ENCODE measurements around the gene TRAP1.

TRAP1 gene

GRCh38 chr16:3713587-3714242 is 3.6 kb downstream of the TRAP1 start:
- no peaks in the 10 kb centered on the region for H3K9me3 Mint-ChIP-seq
- intact Hi-C loops (cut with micrococcal nuclease) = no loop called here
- H3K36me3 Mint-ChIP-seq (ENCODE audit: low read depth) = peaks cover 50% of the 10 kb centered on the region
- H3K27ac Mint-ChIP-seq = peak overlapping the region; percentile 1
- no peaks in the 10 kb centered on the region for H3K27me3 Mint-ChIP-seq
- peaks cover 56% of the 10 kb centered on the region for H3K4me1 Mint-ChIP-seq (ENCODE audit: low read depth)
- no peak overlapping the region for H3K4me3 Mint-ChIP-seq

GRCh38 chr16:3712861-3713372 is 4.4 kb downstream of the TRAP1 start:
- Mint-ChIP-seq H3K27ac (peak overlapping the region; percentile 23), H3K36me3 (ENCODE audit: low read depth) (peaks cover 52% of the 10 kb centered on the region), H3K4me1 (ENCODE audit: low read depth) (peaks cover 48% of the 10 kb centered on the region), H3K9me3 (no peaks in the 10 kb centered on the region), H3K4me3 (no peak overlapping the region), H3K27me3 (no peaks in the 10 kb centered on the region)
- intact Hi-C loops (cut with micrococcal nuclease) = no loop called here

GRCh38 chr16:3706253-3707012 is 10.9 kb downstream of the TRAP1 start:
- peak overlapping the region; percentile 58 for H3K27ac Mint-ChIP-seq
- H3K27me3 Mint-ChIP-seq = no peaks in the 10 kb centered on the region
- H3K4me3 Mint-ChIP-seq = no peak overlapping the region
- intact Hi-C loops (cut with micrococcal nuclease) = no loop called here
- H3K4me1 Mint-ChIP-seq (ENCODE audit: low read depth) = no peaks in the 10 kb centered on the region
- no peaks in the 10 kb centered on the region for H3K9me3 Mint-ChIP-seq
- H3K36me3 Mint-ChIP-seq (ENCODE audit: low read depth) = peaks cover 48% of the 10 kb centered on the region

GRCh38 chr16:3702082-3702481 is 15.2 kb downstream of the TRAP1 start:
- intact Hi-C loops (cut with micrococcal nuclease) = no loop called here
- H3K9me3 Mint-ChIP-seq = no peaks in the 10 kb centered on the region
- peaks cover 40% of the 10 kb centered on the region for H3K36me3 Mint-ChIP-seq (ENCODE audit: low read depth)
- no peak overlapping the region for H3K27ac Mint-ChIP-seq
- peaks cover 5% of the 10 kb centered on the region for H3K4me1 Mint-ChIP-seq (ENCODE audit: low read depth)
- no peak overlapping the region for H3K4me3 Mint-ChIP-seq
- no peaks in the 10 kb centered on the region for H3K27me3 Mint-ChIP-seq

- peaks cover 5% of the 10 kb centered on the region for H3K4me1 Mint-ChIP-seq (ENCODE audit: low read depth)
- no peaks in the 10 kb centered on the region for H3K27me3 Mint-ChIP-seq
- peaks cover 40% of the 10 kb centered on the region for H3K36me3 Mint-ChIP-seq (ENCODE audit: low read depth)
- no peak overlapping the region for H3K4me3 Mint-ChIP-seq
- no peaks in the 10 kb centered on the region for H3K9me3 Mint-ChIP-seq
- intact Hi-C loops (cut with micrococcal nuclease) = no loop called here
- H3K27ac Mint-ChIP-seq = no peak overlapping the region
Observed at GRCh38 chr16:3701531-3701930, 15.8 kb downstream of the TRAP1 start.

- Mint-ChIP-seq H3K27ac (no peak overlapping the region), H3K9me3 (no peaks in the 10 kb centered on the region), H3K27me3 (no peaks in the 10 kb centered on the region), H3K36me3 (ENCODE audit: low read depth) (peaks cover 51% of the 10 kb centered on the region), H3K4me3 (no peak overlapping the region), H3K4me1 (ENCODE audit: low read depth) (peaks cover 17% of the 10 kb centered on the region)
- intact Hi-C loops (cut with micrococcal nuclease) = no loop called here
Observed at GRCh38 chr16:3698941-3699340, 18.4 kb downstream of the TRAP1 start.

GRCh38 chr16:3696425-3697218 is 20.7 kb downstream of the TRAP1 start:
- H3K27me3 Mint-ChIP-seq = no peaks in the 10 kb centered on the region
- intact Hi-C loops (cut with micrococcal nuclease) = no loop called here
- peaks cover 32% of the 10 kb centered on the region for H3K36me3 Mint-ChIP-seq (ENCODE audit: low read depth)
- H3K27ac Mint-ChIP-seq = no peak overlapping the region
- H3K9me3 Mint-ChIP-seq = no peaks in the 10 kb centered on the region
- H3K4me3 Mint-ChIP-seq = no peak overlapping the region
- peaks cover 22% of the 10 kb centered on the region for H3K4me1 Mint-ChIP-seq (ENCODE audit: low read depth)

- no peaks in the 10 kb centered on the region for H3K27me3 Mint-ChIP-seq
- intact Hi-C loops (cut with micrococcal nuclease) = no loop called here
- peaks cover 29% of the 10 kb centered on the region for H3K4me1 Mint-ChIP-seq (ENCODE audit: low read depth)
- H3K9me3 Mint-ChIP-seq = no peaks in the 10 kb centered on the region
- no peak overlapping the region for H3K4me3 Mint-ChIP-seq
- H3K27ac Mint-ChIP-seq = no peak overlapping the region
- H3K36me3 Mint-ChIP-seq (ENCODE audit: low read depth) = peaks cover 26% of the 10 kb centered on the region
Observed at GRCh38 chr16:3695610-3696369, 21.5 kb downstream of the TRAP1 start.

- peaks cover 34% of the 10 kb centered on the region for H3K4me1 Mint-ChIP-seq (ENCODE audit: low read depth)
- intact Hi-C loops (cut with micrococcal nuclease) = loop anchor here (5.0 kb wide), 1 partner anchor 183 kb away; no protein-coding TSS in a partner anchor
- H3K4me3 Mint-ChIP-seq = no peak overlapping the region
- no peak overlapping the region for H3K27ac Mint-ChIP-seq
- H3K36me3 Mint-ChIP-seq (ENCODE audit: low read depth) = peaks cover 38% of the 10 kb centered on the region
- H3K27me3 Mint-ChIP-seq = no peaks in the 10 kb centered on the region
- no peaks in the 10 kb centered on the region for H3K9me3 Mint-ChIP-seq
Observed at GRCh38 chr16:3694051-3694450, 23.3 kb downstream of the TRAP1 start.

GRCh38 chr16:3691761-3692160 is 25.6 kb downstream of the TRAP1 start:
- intact Hi-C loops (cut with micrococcal nuclease) = loop anchor here (5.0 kb wide), 1 partner anchor 186 kb away; no protein-coding TSS in a partner anchor
- Mint-ChIP-seq H3K4me3 (no peak overlapping the region), H3K36me3 (ENCODE audit: low read depth) (peaks cover 61% of the 10 kb centered on the region), H3K4me1 (ENCODE audit: low read depth) (peaks cover 32% of the 10 kb centered on the region), H3K9me3 (no peaks in the 10 kb centered on the region), H3K27me3 (no peaks in the 10 kb centered on the region), H3K27ac (no peak overlapping the region)

GRCh38 chr16:3690980-3691720 is 26.2 kb downstream of the TRAP1 start:
- H3K4me1 Mint-ChIP-seq (ENCODE audit: low read depth) = peaks cover 30% of the 10 kb centered on the region
- peak overlapping the region; percentile 53 for H3K4me3 Mint-ChIP-seq
- intact Hi-C loops (cut with micrococcal nuclease) = loop anchor here (1.0 to 5.0 kb wide), 2 partner anchors 26 to 186 kb away; partner anchors contain the start of gene TRAP1
- H3K36me3 Mint-ChIP-seq (ENCODE audit: low read depth) = peaks cover 67% of the 10 kb centered on the region
- no peaks in the 10 kb centered on the region for H3K27me3 Mint-ChIP-seq
- H3K27ac Mint-ChIP-seq = peak overlapping the region; percentile 79
- no peaks in the 10 kb centered on the region for H3K9me3 Mint-ChIP-seq

GRCh38 chr16:3690470-3690928 is 26.8 kb downstream of the TRAP1 start:
- no peaks in the 10 kb centered on the region for H3K9me3 Mint-ChIP-seq
- H3K36me3 Mint-ChIP-seq (ENCODE audit: low read depth) = peaks cover 72% of the 10 kb centered on the region
- peak overlapping the region; percentile 53 for H3K4me3 Mint-ChIP-seq
- peak overlapping the region; percentile 79 for H3K27ac Mint-ChIP-seq
- peaks cover 24% of the 10 kb centered on the region for H3K4me1 Mint-ChIP-seq (ENCODE audit: low read depth)
- no peaks in the 10 kb centered on the region for H3K27me3 Mint-ChIP-seq
- intact Hi-C loops (cut with micrococcal nuclease) = loop anchor here (1.0 to 5.0 kb wide), 2 partner anchors 27 to 187 kb away; partner anchors contain the start of gene TRAP1
